K562 (cell line): Measurements from ENCODE around the gene FNBP1. TPM values are rescaled to one million over a fixed set of nuclear protein-coding genes. Genes with fewer than 3 reads are reported as not detected.

Source experiments
- ATAC-seq: fragments of 200-7000 bp; cut with Tn5 transposase; 3 replicates; pipeline ENCODE4 v1.9.1; 2020; ENCODE audit warnings: moderate library complexity
- BruUV-seq: library from RNA; stranded (reverse); fragments of 400-500 nt; replicated peaks from 2 replicates; lab custom pipeline; 2021; lab: Mats Ljungman, UMichigan
- CTCF ChIA-PET: fragments of 300-600 bp; formaldehyde crosslinking; extraction: SDS; loops from one replicate; lab custom pipeline; 2021; ENCODE audit warnings: low intra/inter-chr PET ratio; lab: Yijun Ruan, JAX
- POLR2A ChIA-PET: fragments of 300-600, 350-650 bp; sonication (Branson Sonifier 250); formaldehyde crosslinking; extraction: SDS; loops from one replicate; lab custom pipeline; 2021; ENCODE audit warnings: antibody characterized with exemption, inconsistent platforms; lab: Yijun Ruan, JAX
- DNase-seq, 4 experiments: peaks; one replicate each; pipeline versions ENCODE4 v3.0.0 to v3.0.0-alpha.2; 2011 to 2018; ENCODE audit warnings: low spot score in 3 of 4, mixed read lengths in 3 of 4; ENCODE audit errors: extremely low read depth in 1 of 4
- FAIRE-seq: peaks from 2 replicates; lab custom pipeline; 2011; peaks lifted over from hg19 to GRCh38; lab: Jason Lieb, UNC
- H2AFZ ChIP-seq: 2 replicates; pipeline ENCODE4 v1.6.0; 2011; ENCODE audit warnings: low read depth, low read length, control low read depth, inconsistent platforms
- H3K27ac ChIP-seq: fragments of 200-600 bp; 3 replicates; pipeline ENCODE4 v1.8.0; 2011; ENCODE audit warnings: low read depth, mild to moderate bottlenecking, control low read depth, inconsistent platforms, low read length, moderate library complexity, mixed read lengths; ENCODE audit errors: extremely low read depth
- H3K27me3 ChIP-seq, 2 experiments: fragments of 300-600 bp in 1 of 2; 2 replicates in 1 of 2; 3 replicates in 1 of 2; pipeline versions ENCODE4 v1.6.0 to v1.8.0; 2011; ENCODE audit warnings: inconsistent platforms in 2 of 2, low read length in 2 of 2, mild to moderate bottlenecking in 1 of 2, mixed read lengths in 1 of 2, moderate library complexity in 1 of 2; ENCODE audit not compliant: control insufficient read depth in 2 of 2, insufficient read depth in 2 of 2
- H3K36me3 ChIP-seq: fragments of 300-600 bp; 3 replicates; pipeline ENCODE4 v1.8.0; 2011; ENCODE audit warnings: mild to moderate bottlenecking, low read length, inconsistent platforms; ENCODE audit not compliant: control insufficient read depth, insufficient read depth
- H3K4me1 ChIP-seq, 2 experiments: fragments of 200-600 bp in 1 of 2; replicated peaks in 1 of 2; 2 replicates in 1 of 2; 3 replicates in 1 of 2; pipeline versions ENCODE4 v1.5.1 to v1.8.0; 2011; ENCODE audit warnings: inconsistent platforms in 2 of 2, low read length in 2 of 2, mild to moderate bottlenecking in 1 of 2, mixed read lengths in 1 of 2, moderate library complexity in 1 of 2; ENCODE audit not compliant: control insufficient read depth in 2 of 2, insufficient read depth in 2 of 2
- H3K4me2 ChIP-seq: 2 replicates; pipeline ENCODE4 v1.6.1; 2011; ENCODE audit warnings: low read length, control low read depth, inconsistent platforms, mixed read lengths; ENCODE audit not compliant: insufficient read depth
- H3K4me3 ChIP-seq: fragments of 200-600 bp; sonication (generic), shearing (Covaris generic); 2 replicates; pipeline ENCODE4 v1.5.1; 2016; ENCODE audit warnings: control low read depth, inconsistent platforms
- H3K79me2 ChIP-seq: fragments of 200-600 bp; 3 replicates; pipeline ENCODE4 v1.8.0; 2011; ENCODE audit warnings: low read length, inconsistent platforms; ENCODE audit not compliant: control insufficient read depth, insufficient read depth
- H3K9ac ChIP-seq, 2 experiments: 2 replicates each; pipeline versions ENCODE4 v1.6.0 to v1.6.1; 2011; ENCODE audit warnings: low read depth in 2 of 2, low read length in 2 of 2, control low read depth in 1 of 2, inconsistent platforms in 1 of 2, mild to moderate bottlenecking in 1 of 2, mixed read lengths in 1 of 2; ENCODE audit not compliant: insufficient read depth in 1 of 2
- H3K9me1 ChIP-seq: one replicate; pipeline ENCODE4 v1.6.0; 2011; ENCODE audit warnings: inconsistent platforms, mild to moderate bottlenecking, low read length, moderate library complexity; ENCODE audit not compliant: control insufficient read depth, insufficient read depth
- H3K9me3 ChIP-seq: replicated peaks from 2 replicates; pipeline ENCODE4 v1.5.1; 2011; ENCODE audit warnings: low read depth, low read length, inconsistent platforms; ENCODE audit not compliant: control insufficient read depth, insufficient read depth
- H4K20me1 ChIP-seq: replicated peaks from 2 replicates; pipeline ENCODE4 v1.6.1; 2011; ENCODE audit warnings: low read length, inconsistent platforms, mixed read lengths; ENCODE audit not compliant: control insufficient read depth, insufficient read depth
- CEBPB ChIP-seq: fragments of 450-650 bp; IDR thresholded peaks from 2 replicates; pipeline ENCODE4 v1.6.1; 2016; ENCODE audit warnings: missing genetic modification characterization, missing compliant biosample characterization
- HOXB6 ChIP-seq: fragments of 250-450 bp; sonication (Bioruptor Pico); IDR thresholded peaks from 2 replicates; pipeline ENCODE4 v1.5.1; 2022; ENCODE audit warnings: mild to moderate bottlenecking, borderline replicate concordance
- KDM1A ChIP-seq, 2 experiments: fragments of 450-650 bp; IDR thresholded peaks; 2 replicates each; pipeline ENCODE4 v1.6.1; 2016; ENCODE audit warnings: mild to moderate bottlenecking in 2 of 2
- MAX ChIP-seq: sonication (generic); formaldehyde crosslinking; IDR thresholded peaks from 2 replicates; pipeline ENCODE4 v1.9.0; 2022; ENCODE audit warnings: mild to moderate bottlenecking, missing genetic modification reagents
- RCOR1 ChIP-seq, 2 experiments: IDR thresholded peaks; 2 replicates each; pipeline ENCODE4 v1.6.1; 2012; ENCODE audit warnings: low read depth in 2 of 2, low read length in 2 of 2, borderline replicate concordance in 1 of 2, improper control_type of control experiment in 1 of 2
- ZKSCAN8 ChIP-seq: fragments of 200-800 bp; sonication (Bioruptor generic); IDR thresholded peaks from 2 replicates; pipeline ENCODE4 v1.6.1; 2016; ENCODE audit warnings: missing genetic modification characterization, missing compliant biosample characterization
- ZNF311 ChIP-seq: fragments of 250-450 bp; sonication (Bioruptor Pico); IDR thresholded peaks from 2 replicates; pipeline ENCODE4 v1.4.0; 2020; ENCODE audit warnings: mild to moderate bottlenecking, moderate library complexity
- ZNF395 ChIP-seq: fragments of 200-800 bp; sonication (Bioruptor generic); IDR thresholded peaks from 2 replicates; pipeline ENCODE4 v1.6.1; 2017; ENCODE audit warnings: missing genetic modification characterization, missing compliant biosample characterization
- ZNF445 ChIP-seq: fragments of 250-450 bp; sonication (Bioruptor Pico); IDR thresholded peaks from 2 replicates; pipeline ENCODE4 v1.4.0; 2020; ENCODE audit warnings: low read depth, mild to moderate bottlenecking, moderate library complexity
- ZZZ3 ChIP-seq: fragments of 450-650 bp; IDR thresholded peaks from 2 replicates; pipeline ENCODE4 v1.6.1; 2016; ENCODE audit warnings: antibody characterized with exemption, mild to moderate bottlenecking, moderate library complexity
- WGBS: fragments of 100-300 bp; shearing (Covaris generic); methylation state at CpG from one replicate; pipeline ENCODE4 v1.1.6; 2016; ENCODE audit warnings: low coverage, mixed read lengths; ENCODE audit not compliant: insufficient coverage; ENCODE audit errors: missing lambda C conversion rate; 5-methylcytosine and 5-hydroxymethylcytosine counted together
- in situ Hi-C: fragments of 300-500 bp; cut with MboI; formaldehyde crosslinking; loops from 4 replicates; pipeline ENCODE4 v1.15.0; 2018; ENCODE audit warnings: inconsistent platforms, mixed read lengths
- intact Hi-C: fragments of 100-400 bp; cut with micrococcal nuclease; formaldehyde crosslinking; loops from 2 replicates; pipeline ENCODE4 v1.14.2; 2022
- polyA plus RNA-seq, 8 experiments: library from polyadenylated mRNA; depleted of rRNA in 4 of 8; stranded (reverse) in 5 of 8; unstranded in 3 of 8; fragments of >200 nt; fragmentation: Nextera tagmentation in 2 of 8; fragmentation: Illumina TruSeq in 1 of 8; extraction: Ambion mirVana in 2 of 8; extraction: Trizol in 1 of 8; gene quantifications; 2 replicates each; pipeline versions ENCODE4 v1.2.1 to v1.2.3, GENCODE V29; 2011 to 2014; ENCODE audit warnings: inconsistent platforms in 1 of 8, missing spikeins in 1 of 8
- total RNA-seq, 7 experiments: library from RNA; depleted of rRNA in 6 of 7; stranded (reverse); fragments of >200 nt in 6 of 7; fragmentation: Illumina TruSeq in 2 of 7; extraction: Trizol in 2 of 7; gene quantifications; 2 replicates each; pipeline versions ENCODE4 v1.2.1 to v1.2.3, GENCODE V29; 2011 to 2021; ENCODE audit warnings: low replicate concordance in 1 of 7

FNBP1 gene
- total and polyA plus RNA-seq, 9 of the 15 experiments (the other 6 are each of a cell fraction or from before 2014, with no cell fraction given), result 1.8 to 14.9 (median 7.6) TPM

GRCh38 chr9:129909851-129910250, 133.1 kb downstream of the FNBP1 start:
- intact Hi-C loops, result loop anchor here (2.0 kb wide), 1 partner anchor 133 kb away; the partner anchor contains the start of gene FNBP1
- Histone ChIP-seq H2AFZ (no peak overlapping the region), H3K9me3 (no peaks in the 10 kb centered on the region), H3K9ac (no peak overlapping the region)
- no TSS peak for BruUV-seq
- TF ChIP-seq ZNF311 (CRISPR knock-in tag), result no peak
- peak; percentile 21 to 51; a peak in 2 of 4 replicates for TF ChIP-seq KDM1A (IDR thresholded peaks at IDR 0.05)
- peak in 1 of 2 experiments; percentile 50; a peak in 1 of 4 replicates for TF ChIP-seq RCOR1 (IDR thresholded peaks at IDR 0.05; ENCODE audit: borderline replicate concordance in 1 of 2, low read depth in 2 of 2, low read length in 2 of 2)
- TF ChIP-seq, all 486 proteins: peak for 2
- Histone ChIP-seq H3K4me1 (peaks cover 9 to 14% of the 10 kb centered on the region in 2 experiments; a peak in 4 of 5 replicates), H3K4me3 (no peak overlapping the region), H3K36me3 (no peaks in the 10 kb centered on the region), H3K4me2 (no peak overlapping the region), H3K9me1 (no peaks in the 10 kb centered on the region), H3K27ac (no peak overlapping the region), H4K20me1 (no peaks in the 10 kb centered on the region), H3K27me3 (no peaks in the 10 kb centered on the region), H3K79me2 (no peaks in the 10 kb centered on the region)
- in situ Hi-C loops, result no loop called here
- DNase-seq (no peak), FAIRE-seq (peak; percentile 67), ATAC-seq (no peak)
- POLR2A ChIA-PET, result interaction anchor here (1.0 to 1.9 kb wide), 7 partner anchors 10 to 23 kb away, joined by 3 to 7 read pairs (median 5); no protein-coding TSS in a partner anchor
- WGBS, result 29% methylated on average over 9 of the region's 9 CpGs
- CTCF ChIA-PET, result no interaction called here

GRCh38 chr9:129908906-129909305, 134.1 kb downstream of the FNBP1 start:
- H2AFZ ChIP-seq, result no peak overlapping the region
- peaks cover 9 to 14% of the 10 kb centered on the region in 2 experiments; a peak in 4 of 5 replicates for H3K4me1 ChIP-seq
- H3K4me3 ChIP-seq, result no peak overlapping the region
- DNase-seq (no peak), ATAC-seq (no peak), FAIRE-seq (no peak)
- no peaks in the 10 kb centered on the region for H3K9me1 ChIP-seq
- in situ Hi-C loops, result no loop called here
- no peak overlapping the region for H3K4me2 ChIP-seq
- BruUV-seq, result no TSS peak
- no peaks in the 10 kb centered on the region for H3K36me3 ChIP-seq
- H3K27me3 ChIP-seq, result no peaks in the 10 kb centered on the region
- WGBS, result 68% methylated on average over 4 of the region's 4 CpGs
- no peaks in the 10 kb centered on the region for H3K9me3 ChIP-seq
- intact Hi-C loops, result no loop called here
- H3K27ac ChIP-seq, result no peak overlapping the region
- POLR2A ChIA-PET, result no interaction called here
- CTCF ChIA-PET, result no interaction called here
- no peaks in the 10 kb centered on the region for H4K20me1 ChIP-seq
- H3K79me2 ChIP-seq, result no peaks in the 10 kb centered on the region
- no peak overlapping the region for H3K9ac ChIP-seq
- no peak for TF ChIP-seq ZKSCAN8 (CRISPR knock-in tag)
- TF ChIP-seq ZNF445 (CRISPR knock-in tag), result no peak
- TF ChIP-seq CEBPB, result no peak
- no peak for TF ChIP-seq MAX
- no peak for TF ChIP-seq ZZZ3
- TF ChIP-seq ZNF395 (CRISPR knock-in tag), result no peak
- TF ChIP-seq HOXB6 (CRISPR knock-in tag), result no peak
